ENCODE results near the gene ALDH16A1. TPM values are rescaled to one million over a fixed set of nuclear protein-coding genes. Genes with fewer than 3 reads are reported as not detected.

ALDH16A1 gene
- total RNA-seq, 2 donors from 2014 or later, result 21.8 to 29.8 TPM

DNA sequence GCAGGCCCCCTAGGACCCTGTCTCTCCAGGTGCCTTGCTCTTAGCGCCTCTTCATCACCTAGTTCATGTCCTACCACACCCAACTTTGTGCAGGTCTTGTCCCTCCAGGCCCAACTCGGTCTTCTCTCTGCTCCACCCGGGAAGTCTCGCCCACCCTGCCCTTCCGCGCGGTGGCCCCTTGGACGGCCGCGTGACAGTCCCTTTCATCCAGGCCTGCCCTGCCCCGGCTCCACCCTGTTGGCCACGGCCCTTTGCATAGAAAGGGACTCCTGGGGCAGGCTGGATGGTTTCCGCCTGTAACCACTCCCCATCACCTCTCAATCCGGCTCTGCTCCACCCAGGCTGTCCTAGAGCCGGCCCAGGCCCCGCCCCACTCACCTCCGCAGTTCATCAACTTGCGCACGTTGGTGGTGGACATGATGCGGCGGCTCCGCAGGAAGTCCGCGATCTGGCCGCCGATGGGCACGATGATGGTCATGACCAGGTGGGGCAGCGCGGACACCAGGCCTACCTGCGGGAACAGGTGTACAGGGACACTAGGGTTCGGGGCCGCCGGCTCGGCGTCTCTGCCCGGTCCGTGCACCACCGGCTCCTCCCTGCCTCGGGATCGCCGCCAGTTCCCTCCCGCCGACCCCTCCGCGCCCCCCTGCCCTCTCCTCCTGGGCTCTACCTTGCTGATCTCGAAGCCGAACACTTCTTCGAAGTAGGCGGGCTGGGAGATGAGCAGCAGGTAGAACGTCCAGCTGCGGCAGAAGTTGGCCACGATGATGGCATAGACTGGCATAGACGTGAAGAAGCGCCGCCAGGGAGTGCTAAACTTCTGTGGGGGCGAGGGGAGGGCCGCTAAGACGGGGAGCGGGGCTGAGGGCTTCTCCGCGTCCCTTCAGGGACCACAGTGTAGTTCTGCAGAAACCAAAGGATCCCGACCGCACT lies 20.6 kb upstream of the ALDH16A1 start:
- Histone ChIP-seq H3K9me3 (no peaks in the 10 kb centered on the region), H3K27ac (no peak overlapping the region), H3K36me3 (no peaks in the 10 kb centered on the region), H3K4me3 (no peak overlapping the region), H3K27me3 (replicated peaks; ENCODE audit: insufficient read depth) (peaks cover 55% of the 10 kb centered on the region), H3K4me1 (ENCODE audit: control insufficient read depth in 1 of 2, low read depth in 2 of 2) (peaks cover 0 to 8% of the 10 kb centered on the region in 2 donors)
- ATAC-seq (ENCODE audit: insufficient number of reproducible peaks, low FRiP score, low read depth) (no peak), DNase-seq (ENCODE audit: low spot score) (no peak)
- TF ChIP-seq, protein P1, sequence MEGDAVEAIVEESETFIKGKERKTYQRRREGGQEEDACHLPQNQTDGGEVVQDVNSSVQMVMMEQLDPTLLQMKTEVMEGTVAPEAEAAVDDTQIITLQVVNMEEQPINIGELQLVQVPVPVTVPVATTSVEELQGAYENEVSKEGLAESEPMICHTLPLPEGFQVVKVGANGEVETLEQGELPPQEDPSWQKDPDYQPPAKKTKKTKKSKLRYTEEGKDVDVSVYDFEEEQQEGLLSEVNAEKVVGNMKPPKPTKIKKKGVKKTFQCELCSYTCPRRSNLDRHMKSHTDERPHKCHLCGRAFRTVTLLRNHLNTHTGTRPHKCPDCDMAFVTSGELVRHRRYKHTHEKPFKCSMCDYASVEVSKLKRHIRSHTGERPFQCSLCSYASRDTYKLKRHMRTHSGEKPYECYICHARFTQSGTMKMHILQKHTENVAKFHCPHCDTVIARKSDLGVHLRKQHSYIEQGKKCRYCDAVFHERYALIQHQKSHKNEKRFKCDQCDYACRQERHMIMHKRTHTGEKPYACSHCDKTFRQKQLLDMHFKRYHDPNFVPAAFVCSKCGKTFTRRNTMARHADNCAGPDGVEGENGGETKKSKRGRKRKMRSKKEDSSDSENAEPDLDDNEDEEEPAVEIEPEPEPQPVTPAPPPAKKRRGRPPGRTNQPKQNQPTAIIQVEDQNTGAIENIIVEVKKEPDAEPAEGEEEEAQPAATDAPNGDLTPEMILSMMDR (IDR thresholded peaks at IDR 0.05), result no peak

DNA sequence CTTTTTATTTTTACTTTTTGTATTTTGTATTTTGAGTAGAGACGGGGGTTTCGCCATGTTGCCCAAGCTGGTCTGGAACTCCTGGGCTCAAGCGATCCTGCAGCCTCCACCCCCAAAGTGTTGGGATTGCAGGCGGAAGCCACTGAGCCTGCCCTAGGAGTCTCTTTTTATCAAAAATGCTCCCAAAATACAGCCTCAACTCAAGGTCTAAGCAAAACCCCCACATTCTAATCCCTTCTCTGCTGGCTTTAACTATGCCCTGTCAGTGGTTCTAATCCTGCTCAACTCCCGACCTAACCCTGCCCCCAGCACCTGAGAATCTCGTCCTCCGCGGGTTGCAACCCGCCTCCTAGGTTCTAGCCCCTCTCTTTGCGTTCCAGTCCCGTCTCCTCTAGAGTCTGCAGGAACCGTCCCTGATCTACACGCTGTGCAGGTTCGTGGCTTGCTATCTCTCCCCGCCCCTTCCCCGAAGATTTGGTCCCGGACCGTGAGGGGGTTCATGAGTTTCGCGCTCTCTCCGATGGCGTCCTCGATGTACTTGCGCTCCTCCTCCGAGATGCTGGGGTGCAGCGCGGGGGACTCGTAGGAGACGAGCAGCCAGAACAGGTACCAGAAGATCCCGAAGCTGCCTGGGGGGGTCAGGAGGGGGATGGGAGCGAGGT lies 19.7 kb upstream of the ALDH16A1 start:
- no peaks in the 10 kb centered on the region for H3K9me3 ChIP-seq
- DNase-seq (ENCODE audit: low spot score) (no peak), ATAC-seq (ENCODE audit: insufficient number of reproducible peaks, low FRiP score, low read depth) (no peak)
- TF ChIP-seq, protein P1 (IDR thresholded peaks at IDR 0.05), result no peak
- H3K4me3 ChIP-seq, result no peak overlapping the region
- H3K27ac ChIP-seq, result no peak overlapping the region
- peaks cover 45% of the 10 kb centered on the region for H3K27me3 ChIP-seq (replicated peaks; ENCODE audit: insufficient read depth)
- no peaks in the 10 kb centered on the region for H3K36me3 ChIP-seq
- H3K4me1 ChIP-seq (ENCODE audit: control insufficient read depth in 1 of 2, low read depth in 2 of 2), result peaks cover 0 to 1% of the 10 kb centered on the region in 2 donors

DNA sequence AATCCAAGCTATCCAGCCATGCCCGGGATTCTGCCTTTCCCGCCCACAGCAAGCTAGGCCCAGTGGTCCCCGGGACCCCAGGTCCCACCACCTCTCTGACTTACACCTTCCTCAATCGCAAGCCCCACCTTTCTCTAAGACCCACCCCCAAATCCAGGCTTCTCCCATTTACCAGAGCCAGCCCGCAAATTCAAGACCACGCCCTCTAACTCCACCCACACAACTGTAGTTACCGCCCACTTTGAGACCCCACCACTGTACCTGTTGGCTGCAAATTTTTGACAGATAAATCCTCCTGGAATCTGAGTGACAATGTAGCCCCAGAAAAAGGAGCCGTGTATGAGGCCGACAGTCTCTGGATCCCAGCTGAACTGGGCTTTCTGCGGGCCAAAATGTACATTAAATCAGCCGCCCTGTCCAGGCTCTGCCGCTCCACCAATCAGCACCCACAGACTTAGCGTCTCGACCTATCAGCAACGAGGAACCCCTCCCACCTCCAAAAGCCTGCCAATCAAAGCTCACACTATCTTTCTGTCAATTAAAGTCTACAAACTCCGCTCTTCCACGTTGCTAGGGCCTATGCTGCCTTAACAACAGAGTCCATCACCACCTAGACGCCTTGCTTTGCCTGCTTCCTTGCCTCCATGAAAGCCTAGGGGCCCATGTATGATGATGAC lies 18.0 kb upstream of the ALDH16A1 start:
- ATAC-seq (ENCODE audit: insufficient number of reproducible peaks, low FRiP score, low read depth), result no peak
- no peak overlapping the region for H3K4me3 ChIP-seq
- no peaks in the 10 kb centered on the region for H3K36me3 ChIP-seq
- H3K27ac ChIP-seq, result no peak overlapping the region
- no peak for DNase-seq (ENCODE audit: low spot score)
- TF ChIP-seq, protein P1 (IDR thresholded peaks at IDR 0.05), result no peak
- H3K27me3 ChIP-seq (replicated peaks; ENCODE audit: insufficient read depth), result peaks cover 33% of the 10 kb centered on the region
- no peaks in the 10 kb centered on the region for H3K9me3 ChIP-seq
- no peaks in the 10 kb centered on the region for H3K4me1 ChIP-seq (ENCODE audit: control insufficient read depth in 1 of 2, low read depth in 2 of 2)

DNA sequence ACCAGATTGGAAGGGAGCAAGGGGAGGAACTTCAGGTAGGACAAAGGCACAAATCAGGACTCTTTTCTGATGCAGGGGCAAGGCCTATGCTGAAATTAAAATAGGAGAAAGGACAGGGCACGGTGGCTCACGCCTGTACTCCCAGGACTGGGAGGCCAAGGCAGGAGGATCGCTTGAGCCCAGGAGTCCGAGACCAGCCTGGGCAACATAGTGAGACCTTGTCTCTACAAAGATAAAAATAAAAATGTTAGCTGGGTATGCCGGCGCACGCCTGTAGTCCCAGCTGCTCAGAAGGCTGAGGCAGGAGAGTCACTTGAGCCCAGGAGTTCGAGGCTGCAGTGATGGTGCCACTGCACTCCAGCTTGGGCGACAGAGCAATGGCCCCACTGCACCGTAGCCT lies 17.4 kb upstream of the ALDH16A1 start:
- H3K27ac ChIP-seq, result no peak overlapping the region
- H3K36me3 ChIP-seq, result no peaks in the 10 kb centered on the region
- ATAC-seq (ENCODE audit: insufficient number of reproducible peaks, low FRiP score, low read depth) (no peak), DNase-seq (ENCODE audit: low spot score) (no peak)
- no peak overlapping the region for H3K4me3 ChIP-seq
- H3K9me3 ChIP-seq, result no peaks in the 10 kb centered on the region
- TF ChIP-seq, protein P1 (IDR thresholded peaks at IDR 0.05), result no peak
- H3K27me3 ChIP-seq (replicated peaks; ENCODE audit: insufficient read depth), result peaks cover 33% of the 10 kb centered on the region
- no peaks in the 10 kb centered on the region for H3K4me1 ChIP-seq (ENCODE audit: control insufficient read depth in 1 of 2, low read depth in 2 of 2)
